GM12878 (cell line): ENCODE results near the gene C6orf15. TPM values are rescaled to one million over a fixed set of nuclear protein-coding genes. Genes with fewer than 3 reads are reported as not detected.

Experiments used
- ATAC-seq: fragments of 200-7000 bp; cut with Tn5 transposase; 3 replicates; pipeline ENCODE4 v1.9.1; 2020; ENCODE audit warnings: mild to moderate bottlenecking, moderate library complexity
- BruUV-seq: library from RNA; stranded (reverse); fragments of 400-500 nt; replicated peaks from 2 replicates; lab custom pipeline; 2021; lab: Mats Ljungman, UMichigan
- CTCF ChIA-PET: fragments of 300-600 bp; sonication (Branson Sonifier 250); formaldehyde crosslinking; extraction: SDS; loops from one replicate; lab custom pipeline; 2021; ENCODE audit warnings: inconsistent platforms; lab: Yijun Ruan, JAX
- POLR2A ChIA-PET: fragments of 350-600 bp; formaldehyde crosslinking; extraction: SDS; loops from one replicate; lab custom pipeline; 2021; ENCODE audit warnings: inconsistent platforms; lab: Charles Lee
- RAD21 ChIA-PET: fragments of 300-600 bp; sonication (Branson Sonifier 250); formaldehyde crosslinking; loops from one replicate; lab custom pipeline; 2023; ENCODE audit warnings: antibody characterized with exemption; ENCODE audit not compliant: unreplicated experiment; lab: Charles Lee
- SMC1A ChIA-PET: fragments of 300-600 bp; sonication (Branson Sonifier 250); formaldehyde crosslinking; loops from one replicate; lab custom pipeline; 2023; ENCODE audit not compliant: unreplicated experiment, uncharacterized antibody; lab: Charles Lee
- DNase-seq: peaks from one replicate; pipeline ENCODE4 v3.0.0-alpha.2; 2011; ENCODE audit warnings: low read depth, low spot score
- FAIRE-seq: peaks from 3 replicates; lab custom pipeline; 2011; peaks lifted over from hg19 to GRCh38; lab: Jason Lieb, UNC
- H2AFZ ChIP-seq: 2 replicates; pipeline ENCODE4 v1.6.0; 2011; ENCODE audit warnings: low read depth, low read length, control low read depth; ENCODE audit not compliant: control insufficient read depth
- H3K27ac ChIP-seq: 2 replicates; pipeline ENCODE4 v1.5.1; 2011; ENCODE audit warnings: control low read depth; ENCODE audit not compliant: control insufficient read depth, insufficient read depth
- H3K27me3 ChIP-seq, 2 experiments: replicated peaks in 1 of 2; 2 replicates each; pipeline versions ENCODE4 v1.6.0 to v1.6.1; 2011; ENCODE audit warnings: low read length in 1 of 2; ENCODE audit not compliant: control insufficient read depth in 2 of 2, insufficient read depth in 2 of 2
- H3K36me3 ChIP-seq, 2 experiments: 2 replicates each; pipeline ENCODE4 v1.5.1; 2011; ENCODE audit warnings: low read length in 1 of 2; ENCODE audit not compliant: control insufficient read depth in 2 of 2, insufficient read depth in 2 of 2
- H3K4me1 ChIP-seq: 2 replicates; pipeline ENCODE4 v1.6.1; 2011; ENCODE audit warnings: mild to moderate bottlenecking, low read length, moderate library complexity, mixed read lengths; ENCODE audit not compliant: control insufficient read depth, insufficient read depth
- H3K4me2 ChIP-seq: 2 replicates; pipeline ENCODE4 v1.6.0; 2011; ENCODE audit warnings: control low read depth; ENCODE audit not compliant: control insufficient read depth, insufficient read depth
- H3K4me3 ChIP-seq: fragments of 200-600 bp; sonication (generic); 2 replicates; pipeline ENCODE4 v1.5.1; 2016
- H3K79me2 ChIP-seq: 2 replicates; pipeline ENCODE4 v1.6.0; 2011; ENCODE audit warnings: low read length; ENCODE audit not compliant: control insufficient read depth, insufficient read depth
- H3K9ac ChIP-seq: 2 replicates; pipeline ENCODE4 v1.8.0; 2011; ENCODE audit warnings: low read length, control low read depth, mixed read lengths; ENCODE audit not compliant: control insufficient read depth, insufficient read depth
- H3K9me3 ChIP-seq: replicated peaks from 3 replicates; pipeline ENCODE4 v1.5.1; 2011; ENCODE audit warnings: mild to moderate bottlenecking, low read length; ENCODE audit not compliant: control insufficient read depth, insufficient read depth
- H4K20me1 ChIP-seq: 2 replicates; pipeline ENCODE4 v1.6.0; 2011; ENCODE audit not compliant: control insufficient read depth, insufficient read depth
- ATF7 ChIP-seq: fragments of 450-650 bp; IDR thresholded peaks from 2 replicates; pipeline ENCODE4 v1.6.1; 2016; ENCODE audit warnings: low read depth, mild to moderate bottlenecking
- BHLHE40 ChIP-seq, 2 experiments: fragments of 450-650 bp in 1 of 2; IDR thresholded peaks; 2 replicates each; pipeline ENCODE4 v1.6.1; 2011 to 2017; ENCODE audit warnings: low read depth in 2 of 2, borderline replicate concordance in 1 of 2, improper control_type of control experiment in 1 of 2, low read length in 1 of 2, mild to moderate bottlenecking in 1 of 2
- CBX5 ChIP-seq: sonication (generic); IDR thresholded peaks from 2 replicates; pipeline ENCODE4 v1.6.1; 2016; ENCODE audit warnings: low read depth, moderate library complexity, mild to moderate bottlenecking, inconsistent platforms
- CHD1 ChIP-seq: IDR thresholded peaks from 2 replicates; pipeline ENCODE4 v1.6.1; 2012; ENCODE audit warnings: low read depth, low read length, improper control_type of control experiment
- EP300 ChIP-seq, 2 experiments: fragments of 150-350 bp in 1 of 2; IDR thresholded peaks; 2 replicates each; pipeline ENCODE4 v1.6.1; 2011 to 2012; ENCODE audit warnings: low read depth in 2 of 2, low read length in 2 of 2, borderline replicate concordance in 1 of 2, improper control_type of control experiment in 1 of 2, inconsistent platforms in 1 of 2; ENCODE audit not compliant: control insufficient read depth in 1 of 2
- KDM1A ChIP-seq: fragments of 200-600 bp; sonication (generic); IDR thresholded peaks from 2 replicates; pipeline ENCODE4 v1.6.1; 2016; ENCODE audit warnings: borderline replicate concordance
- LARP7 ChIP-seq: fragments of 450-650 bp; IDR thresholded peaks from 2 replicates; pipeline ENCODE4 v1.6.1; 2017; ENCODE audit warnings: mild to moderate bottlenecking
- MYC ChIP-seq: IDR thresholded peaks from 2 replicates; pipeline ENCODE4 v1.6.1; 2011; ENCODE audit warnings: mild to moderate bottlenecking, low read length, moderate library complexity, inconsistent platforms; ENCODE audit not compliant: insufficient read depth, insufficient replicate concordance, insufficient read length, severe bottlenecking
- NFXL1 ChIP-seq: fragments of 450-650 bp; IDR thresholded peaks from 2 replicates; pipeline ENCODE4 v1.6.1; 2017; ENCODE audit warnings: antibody characterized with exemption, mild to moderate bottlenecking, borderline replicate concordance
- SIN3A ChIP-seq: IDR thresholded peaks from 2 replicates; pipeline ENCODE4 v1.6.1; 2012; ENCODE audit warnings: low read depth, low read length, improper control_type of control experiment
- TARDBP ChIP-seq: IDR thresholded peaks from 2 replicates; pipeline ENCODE4 v1.6.1; 2016; ENCODE audit warnings: borderline replicate concordance
- WGBS: methylation state at CpG from one replicate; pipeline ENCODE4 v1.1.6; 2016; ENCODE audit warnings: low lambda C conversion rate; ENCODE audit not compliant: insufficient replicate concordance, insufficient coverage; ENCODE audit errors: missing lambda C conversion rate; 5-methylcytosine and 5-hydroxymethylcytosine counted together
- in situ Hi-C: fragments of 300-500 bp; cut with MboI; formaldehyde crosslinking; loops from 9 replicates; pipeline ENCODE4 v1.14.3; 2018; ENCODE audit warnings: mixed read lengths
- intact Hi-C: fragments of 100-400 bp; cut with micrococcal nuclease; formaldehyde crosslinking; loops from one replicate; pipeline ENCODE4 v1.14.2; 2022; ENCODE audit not compliant: unreplicated experiment
- polyA plus RNA-seq, 11 experiments: library from polyadenylated mRNA; depleted of rRNA in 4 of 11; unstranded in 6 of 11; stranded (reverse) in 5 of 11; fragments of >200 nt; fragmentation: Nextera tagmentation in 4 of 11; fragmentation: Illumina TruSeq in 1 of 11; extraction: Ambion mirVana in 4 of 11; extraction: Trizol in 1 of 11; gene quantifications; 1 replicate in 1 of 11; 2 replicates in 10 of 11; pipeline versions ENCODE4 v1.2.1 to v1.2.3, GENCODE V29; 2011 to 2016; ENCODE audit warnings: inconsistent platforms in 2 of 11, missing spikeins in 2 of 11, low read depth in 1 of 11
- total RNA-seq, 4 experiments: library from RNA; depleted of rRNA in 3 of 4; stranded (reverse); fragments of >200 nt in 3 of 4; fragmentation: Illumina TruSeq in 1 of 4; extraction: Trizol in 1 of 4; gene quantifications; 2 replicates each; pipeline versions ENCODE4 v1.2.1 to v1.2.3, GENCODE V29; 2013 to 2021
- TF ChIP-seq, protein P1 (sequence below): fragments of 450-650 bp; IDR thresholded peaks from 2 replicates; pipeline ENCODE4 v1.6.1; 2018; ENCODE audit warnings: mild to moderate bottlenecking, low read depth, moderate library complexity; ENCODE audit not compliant: partially characterized antibody
- TF ChIP-seq, protein P2 (sequence below): fragments of 450-650 bp; formaldehyde crosslinking; IDR thresholded peaks from 2 replicates; pipeline ENCODE4 v1.5.0; 2022; ENCODE audit warnings: mild to moderate bottlenecking, missing genetic modification characterization
- TF ChIP-seq, protein P3 (sequence below): IDR thresholded peaks from 2 replicates; pipeline ENCODE4 v1.6.1; 2012; ENCODE audit warnings: low read depth, low read length, improper control_type of control experiment

The C6orf15 gene
- total and polyA plus RNA-seq, 10 of the 15 experiments (the other 5 are each of a cell fraction or from before 2014, with no cell fraction given), result not detected

DNA sequence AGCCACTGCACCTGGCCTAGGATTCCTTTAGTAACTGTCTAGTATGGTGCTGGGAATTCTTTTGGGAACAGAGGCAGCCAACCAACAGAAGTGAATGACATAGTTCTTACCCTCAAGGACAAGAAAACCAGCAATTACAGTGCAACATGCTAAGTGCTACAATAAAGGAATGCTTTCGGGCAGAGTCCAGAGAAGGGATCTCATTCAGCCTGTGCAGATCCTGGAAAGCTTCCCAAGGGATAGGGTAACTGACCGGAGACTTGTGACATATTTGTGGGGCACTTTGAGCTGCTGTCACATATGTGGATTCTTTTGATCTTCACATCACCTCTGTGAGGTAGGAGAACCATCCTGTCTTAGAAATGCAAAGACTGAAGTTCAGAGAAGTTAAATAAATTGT, 46.8 kb downstream of the C6orf15 start:
- no peaks in the 10 kb centered on the region; a peak in 1 of 4 replicates for H3K27me3 ChIP-seq
- ATAC-seq (no peak), FAIRE-seq (no peak), DNase-seq (no peak)
- RAD21 ChIA-PET, result no interaction called here
- in situ Hi-C loops (no loop called here), intact Hi-C loops (no loop called here)
- no TSS peak for BruUV-seq
- H3K79me2 ChIP-seq, result no peaks in the 10 kb centered on the region
- H3K9ac ChIP-seq, result no peak overlapping the region
- no peaks in the 10 kb centered on the region for H4K20me1 ChIP-seq
- no peak overlapping the region for H3K27ac ChIP-seq
- H2AFZ ChIP-seq, result no peak overlapping the region
- 49% methylated on average over 2 of the region's 2 CpGs for WGBS
- H3K36me3 ChIP-seq, result no peaks in the 10 kb centered on the region
- POLR2A ChIA-PET, result no interaction called here
- H3K4me3 ChIP-seq, result no peak overlapping the region
- SMC1A ChIA-PET, result no interaction called here
- H3K4me2 ChIP-seq, result no peak overlapping the region
- no peaks in the 10 kb centered on the region for H3K4me1 ChIP-seq
- CTCF ChIA-PET, result interaction anchor here (1.0 kb wide), 1 partner anchor 14 kb away, joined by 4 read pairs; no protein-coding TSS in a partner anchor
- no peaks in the 10 kb centered on the region for H3K9me3 ChIP-seq
- TF ChIP-seq, protein P1, sequence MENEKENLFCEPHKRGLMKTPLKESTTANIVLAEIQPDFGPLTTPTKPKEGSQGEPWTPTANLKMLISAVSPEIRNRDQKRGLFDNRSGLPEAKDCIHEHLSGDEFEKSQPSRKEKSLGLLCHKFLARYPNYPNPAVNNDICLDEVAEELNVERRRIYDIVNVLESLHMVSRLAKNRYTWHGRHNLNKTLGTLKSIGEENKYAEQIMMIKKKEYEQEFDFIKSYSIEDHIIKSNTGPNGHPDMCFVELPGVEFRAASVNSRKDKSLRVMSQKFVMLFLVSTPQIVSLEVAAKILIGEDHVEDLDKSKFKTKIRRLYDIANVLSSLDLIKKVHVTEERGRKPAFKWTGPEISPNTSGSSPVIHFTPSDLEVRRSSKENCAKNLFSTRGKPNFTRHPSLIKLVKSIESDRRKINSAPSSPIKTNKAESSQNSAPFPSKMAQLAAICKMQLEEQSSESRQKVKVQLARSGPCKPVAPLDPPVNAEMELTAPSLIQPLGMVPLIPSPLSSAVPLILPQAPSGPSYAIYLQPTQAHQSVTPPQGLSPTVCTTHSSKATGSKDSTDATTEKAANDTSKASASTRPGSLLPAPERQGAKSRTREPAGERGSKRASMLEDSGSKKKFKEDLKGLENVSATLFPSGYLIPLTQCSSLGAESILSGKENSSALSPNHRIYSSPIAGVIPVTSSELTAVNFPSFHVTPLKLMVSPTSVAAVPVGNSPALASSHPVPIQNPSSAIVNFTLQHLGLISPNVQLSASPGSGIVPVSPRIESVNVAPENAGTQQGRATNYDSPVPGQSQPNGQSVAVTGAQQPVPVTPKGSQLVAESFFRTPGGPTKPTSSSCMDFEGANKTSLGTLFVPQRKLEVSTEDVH, result no peak
- TF ChIP-seq CBX5 (no peak), LARP7 (no peak), CHD1 (no peak), EP300 (IDR thresholded peaks at IDR 0.05; ENCODE audit: borderline replicate concordance in 1 of 2, control insufficient read depth in 1 of 2, low read depth in 2 of 2, low read length in 2 of 2) (no peak), KDM1A (no peak), TARDBP (no peak), NFXL1 (no peak), MYC (no peak), ATF7 (no peak), BHLHE40 (IDR thresholded peaks at IDR 0.05; ENCODE audit: borderline replicate concordance in 1 of 2, low read depth in 2 of 2, low read length in 1 of 2) (no peak), SIN3A (no peak)
- TF ChIP-seq, protein P2, sequence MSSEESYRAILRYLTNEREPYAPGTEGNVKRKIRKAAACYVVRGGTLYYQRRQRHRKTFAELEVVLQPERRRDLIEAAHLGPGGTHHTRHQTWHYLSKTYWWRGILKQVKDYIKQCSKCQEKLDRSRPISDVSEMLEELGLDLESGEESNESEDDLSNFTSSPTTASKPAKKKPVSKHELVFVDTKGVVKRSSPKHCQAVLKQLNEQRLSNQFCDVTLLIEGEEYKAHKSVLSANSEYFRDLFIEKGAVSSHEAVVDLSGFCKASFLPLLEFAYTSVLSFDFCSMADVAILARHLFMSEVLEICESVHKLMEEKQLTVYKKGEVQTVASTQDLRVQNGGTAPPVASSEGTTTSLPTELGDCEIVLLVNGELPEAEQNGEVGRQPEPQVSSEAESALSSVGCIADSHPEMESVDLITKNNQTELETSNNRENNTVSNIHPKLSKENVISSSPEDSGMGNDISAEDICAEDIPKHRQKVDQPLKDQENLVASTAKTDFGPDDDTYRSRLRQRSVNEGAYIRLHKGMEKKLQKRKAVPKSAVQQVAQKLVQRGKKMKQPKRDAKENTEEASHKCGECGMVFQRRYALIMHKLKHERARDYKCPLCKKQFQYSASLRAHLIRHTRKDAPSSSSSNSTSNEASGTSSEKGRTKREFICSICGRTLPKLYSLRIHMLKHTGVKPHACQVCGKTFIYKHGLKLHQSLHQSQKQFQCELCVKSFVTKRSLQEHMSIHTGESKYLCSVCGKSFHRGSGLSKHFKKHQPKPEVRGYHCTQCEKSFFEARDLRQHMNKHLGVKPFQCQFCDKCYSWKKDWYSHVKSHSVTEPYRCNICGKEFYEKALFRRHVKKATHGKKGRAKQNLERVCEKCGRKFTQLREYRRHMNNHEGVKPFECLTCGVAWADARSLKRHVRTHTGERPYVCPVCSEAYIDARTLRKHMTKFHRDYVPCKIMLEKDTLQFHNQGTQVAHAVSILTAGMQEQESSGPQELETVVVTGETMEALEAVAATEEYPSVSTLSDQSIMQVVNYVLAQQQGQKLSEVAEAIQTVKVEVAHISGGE (CRISPR knock-in tag), result no peak
- TF ChIP-seq, protein P3, sequence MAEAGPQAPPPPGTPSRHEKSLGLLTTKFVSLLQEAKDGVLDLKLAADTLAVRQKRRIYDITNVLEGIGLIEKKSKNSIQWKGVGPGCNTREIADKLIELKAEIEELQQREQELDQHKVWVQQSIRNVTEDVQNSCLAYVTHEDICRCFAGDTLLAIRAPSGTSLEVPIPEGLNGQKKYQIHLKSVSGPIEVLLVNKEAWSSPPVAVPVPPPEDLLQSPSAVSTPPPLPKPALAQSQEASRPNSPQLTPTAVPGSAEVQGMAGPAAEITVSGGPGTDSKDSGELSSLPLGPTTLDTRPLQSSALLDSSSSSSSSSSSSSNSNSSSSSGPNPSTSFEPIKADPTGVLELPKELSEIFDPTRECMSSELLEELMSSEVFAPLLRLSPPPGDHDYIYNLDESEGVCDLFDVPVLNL, result no peak
